K562 (cell line): Measurements from ENCODE around the gene TLE4.

ENCODE experiments used
- CHD2 ChIP-seq: IDR thresholded peaks from 2 replicates; pipeline ENCODE4 v1.6.1; 2011; ENCODE audit warnings: low read depth, low read length
- HCFC1 ChIP-seq: IDR thresholded peaks from 2 replicates; pipeline ENCODE4 v1.6.1; 2012; ENCODE audit warnings: low read depth, low read length, improper control_type of control experiment
- HDAC2 ChIP-seq: fragments of 450-650 bp; IDR thresholded peaks from 2 replicates; pipeline ENCODE4 v1.6.1; 2016; ENCODE audit warnings: mild to moderate bottlenecking
- JUNB ChIP-seq: fragments of 450-650 bp; formaldehyde crosslinking; conservative IDR thresholded peaks from 2 replicates; pipeline ENCODE4 v1.4.0; 2020; ENCODE audit warnings: mild to moderate bottlenecking
- KDM1A ChIP-seq, 2 experiments: fragments of 450-650 bp; IDR thresholded peaks; 2 replicates each; pipeline ENCODE4 v1.6.1; 2016; ENCODE audit warnings: mild to moderate bottlenecking in 2 of 2
- SMARCC2 ChIP-seq: fragments of 450-650 bp; IDR thresholded peaks from 2 replicates; pipeline ENCODE4 v1.6.1; 2017; ENCODE audit warnings: antibody characterized with exemption, moderate library complexity, mild to moderate bottlenecking, low read depth
- SNRNP70 ChIP-seq: fragments of 200-400 bp; formaldehyde crosslinking; optimal IDR thresholded peaks from 2 replicates; pipeline ENCODE3; 2017; ENCODE audit warnings: low read depth, low read length
- TSHZ1 ChIP-seq: fragments of 250-450 bp; sonication (Bioruptor Pico); IDR thresholded peaks from 2 replicates; pipeline ENCODE4 v1.4.0; 2020; ENCODE audit warnings: mild to moderate bottlenecking, moderate library complexity
- ZFP91 ChIP-seq: sonication (generic); formaldehyde crosslinking; IDR thresholded peaks from 2 replicates; pipeline ENCODE4 v1.8.0; 2022; ENCODE audit warnings: mild to moderate bottlenecking, missing genetic modification reagents
- ZFPM2 ChIP-seq: fragments of 250-450 bp; sonication (Bioruptor Pico); IDR thresholded peaks from 2 replicates; pipeline ENCODE4 v1.5.1; 2022; ENCODE audit warnings: mild to moderate bottlenecking
- ZNF212 ChIP-seq: fragments of 450-650 bp; formaldehyde crosslinking; IDR thresholded peaks from 2 replicates; pipeline ENCODE4 v1.4.0; 2020; ENCODE audit warnings: mild to moderate bottlenecking

GRCh38 chr9:79581794-79582193 lies 10.0 kb downstream of the TLE4 start:
- TF ChIP-seq TSHZ1 (CRISPR knock-in tag), result no peak
- TF ChIP-seq ZNF212 (CRISPR knock-in tag), result no peak
- TF ChIP-seq CHD2, result no peak
- no peak for TF ChIP-seq HDAC2
- no peak for TF ChIP-seq SNRNP70
- no peak for TF ChIP-seq ZFPM2 (CRISPR knock-in tag)
- no peak for TF ChIP-seq KDM1A (IDR thresholded peaks at IDR 0.05)
- TF ChIP-seq SMARCC2, result no peak
- TF ChIP-seq ZFP91 (CRISPR knock-in tag), result no peak
- TF ChIP-seq HCFC1, result no peak
- no peak for TF ChIP-seq JUNB (CRISPR knock-in tag)
